Activated B cell treated with CpG ODN at 0.5 μM for 24 hours (primary cell): ENCODE results near the gene SLC12A5. TPM values are rescaled to one million over a fixed set of nuclear protein-coding genes. Genes with fewer than 3 reads are reported as not detected.

ENCODE experiments used
- ATAC-seq: fragments of 200-7000 bp; cut with Tn5 transposase; one replicate; pipeline ENCODE4 v1.10.0; 2021; ENCODE audit warnings: low read depth, mild to moderate bottlenecking, moderate library complexity
- CTCF ChIA-PET: fragments of 350-600 bp; sonication (Branson Sonifier 250); formaldehyde crosslinking; loops from one replicate; lab custom pipeline; 2021; ENCODE audit warnings: antibody characterized with exemption; lab: Charles Lee
- POLR2A ChIA-PET: fragments of 350-600 bp; sonication (Branson Sonifier 250); formaldehyde crosslinking; loops from one replicate; lab custom pipeline; 2021; ENCODE audit warnings: antibody characterized with exemption; lab: Charles Lee
- DNase-seq: peaks from one replicate; pipeline ENCODE4 v3.0.0; 2022
- H3K27ac Mint-ChIP-seq: one replicate; pipeline ENCODE4 v1.8.0; 2020; ENCODE audit warnings: mixed read lengths
- H3K27me3 Mint-ChIP-seq: one replicate; pipeline ENCODE4 v1.8.0; 2021; ENCODE audit warnings: mixed read lengths
- H3K36me3 Mint-ChIP-seq: one replicate; pipeline ENCODE4 v1.8.0; 2021; ENCODE audit warnings: low read depth, mixed read lengths
- H3K4me1 Mint-ChIP-seq: one replicate; pipeline ENCODE4 v1.8.0; 2021; ENCODE audit warnings: mixed read lengths
- H3K4me3 Mint-ChIP-seq: one replicate; pipeline ENCODE4 v1.8.0; 2020; ENCODE audit warnings: mild to moderate bottlenecking, mixed read lengths
- H3K9me3 Mint-ChIP-seq: one replicate; pipeline ENCODE4 v1.8.0; 2020; ENCODE audit warnings: mixed read lengths
- CTCF ChIP-seq: fragments of 200-600 bp; IDR thresholded peaks from one replicate; pipeline ENCODE4 v1.8.0; 2022; ENCODE audit warnings: antibody characterized with exemption, mild to moderate bottlenecking
- intact Hi-C: fragments of 100-400 bp; cut with micrococcal nuclease; formaldehyde crosslinking; loops from one replicate; pipeline ENCODE4 v1.15.1; 2024
- total RNA-seq: library from RNA; stranded (reverse); gene quantifications from 2 replicates; pipeline ENCODE4 v1.2.3, GENCODE V29; 2022

SLC12A5 gene
- total RNA-seq, 1 donor from 2014 or later, result not detected

GRCh38 chr20:46018611-46019010 lies 10.4 kb upstream of the SLC12A5 start:
- ATAC-seq (no peak), DNase-seq (no peak)
- Mint-ChIP-seq H3K4me1 (peaks cover 34% of the 10 kb centered on the region), H3K27ac (no peak overlapping the region), H3K36me3 (no peaks in the 10 kb centered on the region), H3K9me3 (no peaks in the 10 kb centered on the region), H3K4me3 (no peak overlapping the region), H3K27me3 (peaks cover 23% of the 10 kb centered on the region)
- ChIA-PET CTCF (interaction anchor here (1.6 kb wide), 1 partner anchor 32 kb away, joined by 3 read pairs; no protein-coding TSS in a partner anchor), POLR2A (interaction anchor here (0.7 kb wide), 1 partner anchor 48 kb away, joined by 3 read pairs; no protein-coding TSS in a partner anchor)
- intact Hi-C loops, result no loop called here
- TF ChIP-seq CTCF, result no peak

GRCh38 chr20:46020555-46020954 lies 8.5 kb upstream of the SLC12A5 start:
- Mint-ChIP-seq H3K36me3 (no peaks in the 10 kb centered on the region), H3K4me1 (peaks cover 24% of the 10 kb centered on the region), H3K4me3 (no peak overlapping the region), H3K27me3 (peaks cover 37% of the 10 kb centered on the region), H3K9me3 (no peaks in the 10 kb centered on the region), H3K27ac (no peak overlapping the region)
- DNase-seq (no peak), ATAC-seq (no peak)
- ChIA-PET POLR2A (no interaction called here), CTCF (no interaction called here)
- intact Hi-C loops, result loop anchor here (10.0 kb wide), 1 partner anchor 664 kb away; the partner anchor contains the start of gene TP53RK
- TF ChIP-seq CTCF, result no peak

GRCh38 chr20:46021361-46022359 lies 7.4 kb upstream of the SLC12A5 start:
- ATAC-seq (peak; percentile 64), DNase-seq (peak; percentile 41)
- ChIA-PET POLR2A (interaction anchor here (1.3 kb wide), 1 partner anchor 98 kb away, joined by 4 read pairs; no protein-coding TSS in a partner anchor), CTCF (interaction anchor here (1.1 to 2.2 kb wide), 12 partner anchors 7 to 385 kb away, joined by 3 to 18 read pairs (median 4); partner anchors contain the start of gene ELMO2)
- H3K36me3 Mint-ChIP-seq, result no peaks in the 10 kb centered on the region
- no peak for TF ChIP-seq CTCF
- intact Hi-C loops, result loop anchor here (1.0 to 10.0 kb wide), 4 partner anchors 66 to 663 kb away; partner anchors contain the start of genes CD40 and TP53RK
- peak overlapping the region; percentile 70 for H3K4me3 Mint-ChIP-seq
- peaks cover 24% of the 10 kb centered on the region for H3K4me1 Mint-ChIP-seq
- peaks cover 42% of the 10 kb centered on the region for H3K27me3 Mint-ChIP-seq
- no peak overlapping the region for H3K27ac Mint-ChIP-seq
- H3K9me3 Mint-ChIP-seq, result no peaks in the 10 kb centered on the region

GRCh38 chr20:46022411-46023147 lies 6.4 kb upstream of the SLC12A5 start:
- Mint-ChIP-seq H3K9me3 (no peaks in the 10 kb centered on the region), H3K27ac (no peak overlapping the region), H3K27me3 (peaks cover 47% of the 10 kb centered on the region), H3K4me1 (peaks cover 24% of the 10 kb centered on the region), H3K4me3 (peak overlapping the region; percentile 70), H3K36me3 (no peaks in the 10 kb centered on the region)
- TF ChIP-seq CTCF, result no peak
- ATAC-seq (peak; percentile 62), DNase-seq (peak; percentile 73)
- CTCF ChIA-PET, result interaction anchor here (0.8 to 2.2 kb wide), 16 partner anchors 8 to 384 kb away, joined by 3 to 18 read pairs (median 4); partner anchors contain the start of gene ELMO2
- intact Hi-C loops, result loop anchor here (1.0 to 10.0 kb wide), 6 partner anchors 8 to 662 kb away; partner anchors contain the start of gene TP53RK
- POLR2A ChIA-PET, result interaction anchor here (0.7 to 1.3 kb wide), 2 partner anchors 97 to 107 kb away, joined by 4 read pairs; no protein-coding TSS in a partner anchor
